A549 (cell line): Measurements from ENCODE around the gene RPS6KA3. TPM values are rescaled to one million over a fixed set of nuclear protein-coding genes. Genes with fewer than 3 reads are reported as not detected.

Source experiments
- ATAC-seq, 2 experiments: fragments of 200-7000 bp in 1 of 2; fragments of >200 bp in 1 of 2; cut with Nextera tagmentation in 1 of 2; cut with Tn5 transposase in 1 of 2; 3 replicates each; pipeline versions ENCODE4 v1.8.0 to v1.9.1; 2018 to 2020; ENCODE audit warnings: mild to moderate bottlenecking in 1 of 2, moderate library complexity in 1 of 2
- CTCF ChIA-PET: fragments of 300-600 bp; sonication (Branson Sonifier 250); formaldehyde crosslinking; extraction: SDS; loops from one replicate; lab custom pipeline; 2021; ENCODE audit warnings: antibody characterized with exemption, inconsistent platforms; lab: Yijun Ruan, JAX
- POLR2A ChIA-PET: fragments of 350-600 bp; formaldehyde crosslinking; extraction: SDS; loops from one replicate; lab custom pipeline; 2021; ENCODE audit warnings: antibody characterized with exemption, inconsistent platforms; lab: Yijun Ruan, JAX
- DNase-seq, 2 experiments: peaks; one replicate each; pipeline versions ENCODE4 v3.0.0 to v3.0.0-alpha.2; 2011 to 2016; ENCODE audit warnings: low read depth in 1 of 2, low spot score in 1 of 2
- FAIRE-seq: peaks from 2 replicates; lab custom pipeline; 2011; peaks lifted over from hg19 to GRCh38; lab: Jason Lieb, UNC
- H3K27ac ChIP-seq, 2 experiments: fragments of >200 bp; sonication (Bioruptor Twin); formaldehyde crosslinking; 3 replicates each; pipeline ENCODE4 v1.5.1; 2016 to 2017
- H3K4me1 ChIP-seq: fragments of >200 bp; sonication (Bioruptor Twin); formaldehyde crosslinking; 3 replicates; pipeline ENCODE4 v1.6.1; 2016
- H3K4me2 ChIP-seq: fragments of >200 bp; sonication (Bioruptor Twin); formaldehyde crosslinking; 3 replicates; pipeline ENCODE4 v1.6.1; 2016
- H3K4me3 ChIP-seq: fragments of >200 bp; sonication (Bioruptor Twin); formaldehyde crosslinking; 3 replicates; pipeline ENCODE4 v1.5.1; 2016
- H3K9me3 ChIP-seq: fragments of >200 bp; sonication (Bioruptor Twin); formaldehyde crosslinking; 3 replicates; pipeline ENCODE4 v1.6.1; 2016
- CEBPB ChIP-seq, 2 experiments: fragments of >200 bp in 1 of 2; sonication (Bioruptor Twin) in 1 of 2; formaldehyde crosslinking in 1 of 2; IDR thresholded peaks; 2 replicates each; pipeline ENCODE4 v1.6.1; 2012 to 2016
- CHD4 ChIP-seq: fragments of 200-600 bp; sonication (generic); IDR thresholded peaks from 2 replicates; pipeline ENCODE4 v1.6.1; 2016; ENCODE audit warnings: antibody characterized with exemption, mild to moderate bottlenecking, borderline replicate concordance
- EHF ChIP-seq: fragments of 250-450 bp; sonication (Bioruptor Pico); IDR thresholded peaks from 2 replicates; pipeline ENCODE4 v1.5.0; 2020; ENCODE audit warnings: mild to moderate bottlenecking
- EHMT2 ChIP-seq: fragments of 200-600 bp; sonication (generic); IDR thresholded peaks from 2 replicates; pipeline ENCODE4 v1.6.1; 2016; ENCODE audit warnings: antibody characterized with exemption, low read depth, mild to moderate bottlenecking, moderate library complexity
- ESRRA ChIP-seq: fragments of 150-350 bp; IDR thresholded peaks from 2 replicates; pipeline ENCODE4 v1.6.1; 2014; ENCODE audit warnings: mild to moderate bottlenecking, low read length, borderline replicate concordance
- FOSB ChIP-seq: fragments of 250-450 bp; sonication (Bioruptor Pico); IDR thresholded peaks from 2 replicates; pipeline ENCODE4 v1.5.0; 2020; ENCODE audit warnings: mild to moderate bottlenecking, moderate library complexity
- FOXS1 ChIP-seq: fragments of 250-450 bp; sonication (Bioruptor Pico); IDR thresholded peaks from 2 replicates; pipeline ENCODE4 v1.5.0; 2020; ENCODE audit warnings: mild to moderate bottlenecking, moderate library complexity
- GATA3 ChIP-seq: IDR thresholded peaks from 2 replicates; pipeline ENCODE4 v1.6.1; 2012; ENCODE audit warnings: borderline replicate concordance
- HDAC2 ChIP-seq: fragments of 200-600 bp; sonication (generic); IDR thresholded peaks from 2 replicates; pipeline ENCODE4 v1.6.1; 2016
- HOXB13 ChIP-seq: fragments of 250-450 bp; sonication (Bioruptor Pico); IDR thresholded peaks from 2 replicates; pipeline ENCODE4 v1.5.0; 2020; ENCODE audit warnings: low read depth, mild to moderate bottlenecking, moderate library complexity
- JUN ChIP-seq, 2 experiments: fragments of >200 bp; sonication (Bioruptor Twin); formaldehyde crosslinking; IDR thresholded peaks; 2 replicates in 1 of 2; 3 replicates in 1 of 2; pipeline ENCODE4 v1.6.1; 2016 to 2017
- JUNB ChIP-seq: fragments of >200 bp; sonication (Bioruptor Twin); formaldehyde crosslinking; IDR thresholded peaks from 2 replicates; pipeline ENCODE4 v1.6.1; 2016
- KDM1A ChIP-seq: fragments of 200-600 bp; sonication (generic); IDR thresholded peaks from 2 replicates; pipeline ENCODE4 v1.6.1; 2016; ENCODE audit warnings: low read depth, mild to moderate bottlenecking
- NPAS2 ChIP-seq: fragments of 250-450 bp; sonication (Bioruptor Pico); IDR thresholded peaks from 2 replicates; pipeline ENCODE4 v1.8.0; 2022; ENCODE audit warnings: mild to moderate bottlenecking, moderate library complexity, borderline replicate concordance
- POLR2A ChIP-seq: IDR thresholded peaks from 2 replicates; pipeline ENCODE4 v1.6.1; 2012; ENCODE audit warnings: mild to moderate bottlenecking, low read length
- RAD21 ChIP-seq, 2 experiments: fragments of >200 bp in 1 of 2; sonication (Bioruptor Twin) in 1 of 2; formaldehyde crosslinking in 1 of 2; IDR thresholded peaks in 1 of 2; conservative IDR thresholded peaks in 1 of 2; 2 replicates in 1 of 2; 3 replicates in 1 of 2; pipeline ENCODE4 v1.6.1; 2012 to 2018; ENCODE audit warnings: inconsistent platforms in 1 of 2
- RARB ChIP-seq: fragments of 250-450 bp; sonication (Bioruptor Pico); IDR thresholded peaks from 2 replicates; pipeline ENCODE4 v1.8.0; 2021; ENCODE audit warnings: mild to moderate bottlenecking, moderate library complexity
- SMC3 ChIP-seq: fragments of >200 bp; sonication (Bioruptor Twin); formaldehyde crosslinking; IDR thresholded peaks from 3 replicates; pipeline ENCODE4 v1.6.1; 2018; ENCODE audit warnings: inconsistent platforms
- TFCP2L1 ChIP-seq: fragments of 250-450 bp; sonication (Bioruptor Pico); IDR thresholded peaks from 2 replicates; pipeline ENCODE4 v1.5.0; 2021; ENCODE audit warnings: mild to moderate bottlenecking
- TP53 ChIP-seq: fragments of 250-450 bp; sonication (Bioruptor Pico); IDR thresholded peaks from 2 replicates; pipeline ENCODE4 v1.5.0; 2021; ENCODE audit warnings: mild to moderate bottlenecking, moderate library complexity
- WGBS: methylation state at CpG from one replicate; pipeline ENCODE4 v1.1.6; 2017; ENCODE audit errors: missing lambda C conversion rate; 5-methylcytosine and 5-hydroxymethylcytosine counted together
- polyA plus RNA-seq, 4 experiments: library from polyadenylated mRNA; depleted of rRNA in 3 of 4; stranded (reverse); fragments of >200 nt; fragmentation: RNase III in 1 of 4; extraction: RNeasy Plus Mini Kit Qiagen cat#74134 plus additional on column Dnase treatment in 1 of 4; gene quantifications; 2 replicates in 3 of 4; 3 replicates in 1 of 4; pipeline ENCODE4 v1.2.3, GENCODE V29; 2011 to 2017
- TF ChIP-seq, protein P1 (sequence below): fragments of >200 bp; sonication (Bioruptor Twin); formaldehyde crosslinking; IDR thresholded peaks from 2 replicates; pipeline ENCODE4 v1.6.1; 2016
- TF ChIP-seq, protein P2 (sequence below): fragments of 250-450 bp; sonication (Bioruptor Pico); IDR thresholded peaks from 2 replicates; pipeline ENCODE4 v1.5.0; 2021; ENCODE audit warnings: mild to moderate bottlenecking, moderate library complexity, borderline replicate concordance
- TF ChIP-seq, protein P3 (sequence below): fragments of >200 bp; sonication (Bioruptor Twin); formaldehyde crosslinking; IDR thresholded peaks from 3 replicates; pipeline ENCODE4 v1.5.1; 2016
- TF ChIP-seq, protein P4 (sequence below): IDR thresholded peaks from 2 replicates; pipeline ENCODE4 v1.6.1; 2012

Gene RPS6KA3
- polyA plus RNA-seq, 2 of the 4 experiments (the other 2 are of a cell fraction): 41.1 to 117 TPM

DNA sequence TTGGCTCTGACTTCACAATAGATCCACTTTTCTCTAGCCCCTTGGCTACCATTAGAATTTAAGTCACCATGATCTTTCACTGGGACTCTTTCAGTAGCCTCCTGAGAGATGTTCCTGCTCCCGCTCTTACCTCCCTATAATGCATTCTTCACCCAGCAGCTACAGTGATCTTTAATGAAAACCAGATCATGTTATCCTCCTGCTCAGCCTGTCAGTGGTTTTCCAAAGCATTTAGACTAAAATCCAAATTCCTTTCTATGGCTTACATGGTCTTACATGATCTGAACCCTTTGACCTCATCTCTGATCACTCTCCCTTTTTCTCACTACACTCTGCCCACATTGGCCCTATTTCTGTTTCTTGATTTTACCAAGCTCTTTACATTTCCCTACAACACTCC lies 18.3 kb upstream of the RPS6KA3 start:
- no peak for ATAC-seq
- WGBS: 100% methylated on average over 1 of the region's 1 CpG
- Histone ChIP-seq H3K27ac (no peak overlapping the region), H3K4me2 (no peak overlapping the region)
- POLR2A ChIA-PET: no interaction called here
- TF ChIP-seq NPAS2 (no peak), JUNB (no peak), TP53 (no peak), ESRRA (no peak), RARB (CRISPR knock-in tag) (no peak), KDM1A (no peak), JUN (IDR thresholded peaks at IDR 0.05) (no peak)
- TF ChIP-seq, all 56 proteins: peak for 0
- FAIRE-seq: no peak
- Histone ChIP-seq H3K9me3 (peaks cover 3% of the 10 kb centered on the region; the same call in 1 of the 3 replicates), H3K4me3 (no peak overlapping the region), H3K4me1 (no peaks in the 10 kb centered on the region)
- CTCF ChIA-PET: no interaction called here
- no peak for DNase-seq

DNA sequence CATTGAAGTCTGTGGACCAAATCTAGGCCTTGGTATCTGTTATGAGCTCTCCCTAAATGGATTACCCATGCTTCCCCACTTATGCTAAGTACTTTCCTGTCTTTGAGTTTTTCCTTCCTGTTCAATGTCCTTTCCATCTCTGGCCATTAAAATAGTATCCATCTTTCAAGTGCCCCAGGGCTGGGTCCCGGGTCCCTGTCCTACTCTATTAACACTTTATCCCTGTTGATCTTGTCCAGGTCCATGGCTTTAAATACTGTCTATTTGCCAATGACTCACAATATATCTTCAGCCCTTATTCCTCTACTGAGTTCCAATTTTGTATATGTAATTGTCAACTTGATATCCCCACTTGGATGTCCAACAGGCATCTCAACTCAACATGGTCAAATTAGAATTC lies 17.7 kb upstream of the RPS6KA3 start:
- Histone ChIP-seq H3K4me2 (no peak overlapping the region), H3K4me1 (no peaks in the 10 kb centered on the region), H3K4me3 (no peak overlapping the region), H3K9me3 (peaks cover 3% of the 10 kb centered on the region; the same call in 1 of the 3 replicates), H3K27ac (no peak overlapping the region)
- ATAC-seq (no peak), FAIRE-seq (peak; percentile 87), DNase-seq (no peak)
- 53% methylated on average over 1 of the region's 1 CpG for WGBS
- ChIA-PET CTCF (no interaction called here), POLR2A (no interaction called here)
- TF ChIP-seq CHD4 (no peak), HDAC2 (no peak), EHF (CRISPR knock-in tag) (no peak), EHMT2 (no peak), CEBPB (IDR thresholded peaks at IDR 0.05) (no peak), POLR2A (no peak), TFCP2L1 (CRISPR knock-in tag) (no peak), GATA3 (no peak), RAD21 (conservative IDR thresholded peaks at IDR 0.05 in 1 of 2, IDR thresholded peaks at IDR 0.05 in 1 of 2) (no peak), HOXB13 (CRISPR knock-in tag) (no peak), FOXS1 (no peak), KDM1A (no peak), SMC3 (no peak), FOSB (CRISPR knock-in tag) (no peak)
- TF ChIP-seq, protein P1, sequence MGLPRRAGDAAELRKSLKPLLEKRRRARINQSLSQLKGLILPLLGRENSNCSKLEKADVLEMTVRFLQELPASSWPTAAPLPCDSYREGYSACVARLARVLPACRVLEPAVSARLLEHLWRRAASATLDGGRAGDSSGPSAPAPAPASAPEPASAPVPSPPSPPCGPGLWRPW: no peak
- TF ChIP-seq, protein P2, sequence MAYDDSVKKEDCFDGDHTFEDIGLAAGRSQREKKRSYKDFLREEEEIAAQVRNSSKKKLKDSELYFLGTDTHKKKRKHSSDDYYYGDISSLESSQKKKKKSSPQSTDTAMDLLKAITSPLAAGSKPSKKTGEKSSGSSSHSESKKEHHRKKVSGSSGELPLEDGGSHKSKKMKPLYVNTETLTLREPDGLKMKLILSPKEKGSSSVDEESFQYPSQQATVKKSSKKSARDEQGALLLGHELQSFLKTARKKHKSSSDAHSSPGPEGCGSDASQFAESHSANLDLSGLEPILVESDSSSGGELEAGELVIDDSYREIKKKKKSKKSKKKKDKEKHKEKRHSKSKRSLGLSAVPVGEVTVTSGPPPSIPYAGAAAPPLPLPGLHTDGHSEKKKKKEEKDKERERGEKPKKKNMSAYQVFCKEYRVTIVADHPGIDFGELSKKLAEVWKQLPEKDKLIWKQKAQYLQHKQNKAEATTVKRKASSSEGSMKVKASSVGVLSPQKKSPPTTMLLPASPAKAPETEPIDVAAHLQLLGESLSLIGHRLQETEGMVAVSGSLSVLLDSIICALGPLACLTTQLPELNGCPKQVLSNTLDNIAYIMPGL (CRISPR knock-in tag): no peak
- TF ChIP-seq, protein P3, sequence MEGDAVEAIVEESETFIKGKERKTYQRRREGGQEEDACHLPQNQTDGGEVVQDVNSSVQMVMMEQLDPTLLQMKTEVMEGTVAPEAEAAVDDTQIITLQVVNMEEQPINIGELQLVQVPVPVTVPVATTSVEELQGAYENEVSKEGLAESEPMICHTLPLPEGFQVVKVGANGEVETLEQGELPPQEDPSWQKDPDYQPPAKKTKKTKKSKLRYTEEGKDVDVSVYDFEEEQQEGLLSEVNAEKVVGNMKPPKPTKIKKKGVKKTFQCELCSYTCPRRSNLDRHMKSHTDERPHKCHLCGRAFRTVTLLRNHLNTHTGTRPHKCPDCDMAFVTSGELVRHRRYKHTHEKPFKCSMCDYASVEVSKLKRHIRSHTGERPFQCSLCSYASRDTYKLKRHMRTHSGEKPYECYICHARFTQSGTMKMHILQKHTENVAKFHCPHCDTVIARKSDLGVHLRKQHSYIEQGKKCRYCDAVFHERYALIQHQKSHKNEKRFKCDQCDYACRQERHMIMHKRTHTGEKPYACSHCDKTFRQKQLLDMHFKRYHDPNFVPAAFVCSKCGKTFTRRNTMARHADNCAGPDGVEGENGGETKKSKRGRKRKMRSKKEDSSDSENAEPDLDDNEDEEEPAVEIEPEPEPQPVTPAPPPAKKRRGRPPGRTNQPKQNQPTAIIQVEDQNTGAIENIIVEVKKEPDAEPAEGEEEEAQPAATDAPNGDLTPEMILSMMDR: no peak
- TF ChIP-seq, protein P4, sequence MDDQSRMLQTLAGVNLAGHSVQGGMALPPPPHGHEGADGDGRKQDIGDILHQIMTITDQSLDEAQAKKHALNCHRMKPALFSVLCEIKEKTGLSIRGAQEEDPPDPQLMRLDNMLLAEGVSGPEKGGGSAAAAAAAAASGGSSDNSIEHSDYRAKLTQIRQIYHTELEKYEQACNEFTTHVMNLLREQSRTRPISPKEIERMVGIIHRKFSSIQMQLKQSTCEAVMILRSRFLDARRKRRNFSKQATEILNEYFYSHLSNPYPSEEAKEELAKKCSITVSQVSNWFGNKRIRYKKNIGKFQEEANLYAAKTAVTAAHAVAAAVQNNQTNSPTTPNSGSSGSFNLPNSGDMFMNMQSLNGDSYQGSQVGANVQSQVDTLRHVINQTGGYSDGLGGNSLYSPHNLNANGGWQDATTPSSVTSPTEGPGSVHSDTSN: no peak
